ENCODE measurements around the gene PAPPA2.

PAPPA2 gene

GRCh38 chr1:176603696-176604095 is 140.7 kb downstream of the PAPPA2 start:
- Histone ChIP-seq H3K36me3 (ENCODE audit: control insufficient read depth, insufficient read depth, low read length) (no peaks in the 10 kb centered on the region), H3K4me3 (replicated peaks; ENCODE audit: low read depth, low read length) (no peak overlapping the region), H3K27me3 (replicated peaks; ENCODE audit: control insufficient read depth, insufficient read depth, low read length) (no peaks in the 10 kb centered on the region)
- DNase-seq (ENCODE audit: extremely low read depth, insufficient read length) = no peak
- TF ChIP-seq CTCF (IDR thresholded peaks at IDR 0.05; ENCODE audit: insufficient read depth, low read length, poor library complexity, severe bottlenecking) = no peak

GRCh38 chr1:176604461-176604860 is 141.5 kb downstream of the PAPPA2 start:
- Histone ChIP-seq H3K4me3 (replicated peaks; ENCODE audit: low read depth, low read length) (no peak overlapping the region), H3K36me3 (ENCODE audit: control insufficient read depth, insufficient read depth, low read length) (no peaks in the 10 kb centered on the region), H3K27me3 (replicated peaks; ENCODE audit: control insufficient read depth, insufficient read depth, low read length) (no peaks in the 10 kb centered on the region)
- no peak for DNase-seq (ENCODE audit: extremely low read depth, insufficient read length)
- no peak for TF ChIP-seq CTCF (IDR thresholded peaks at IDR 0.05; ENCODE audit: insufficient read depth, low read length, poor library complexity, severe bottlenecking)

GRCh38 chr1:176605176-176605575 is 142.2 kb downstream of the PAPPA2 start:
- no peak overlapping the region for H3K4me3 ChIP-seq (replicated peaks; ENCODE audit: low read depth, low read length)
- DNase-seq (ENCODE audit: extremely low read depth, insufficient read length) = no peak
- H3K27me3 ChIP-seq (replicated peaks; ENCODE audit: control insufficient read depth, insufficient read depth, low read length) = no peaks in the 10 kb centered on the region
- no peak for TF ChIP-seq CTCF (IDR thresholded peaks at IDR 0.05; ENCODE audit: insufficient read depth, low read length, poor library complexity, severe bottlenecking)
- H3K36me3 ChIP-seq (ENCODE audit: control insufficient read depth, insufficient read depth, low read length) = no peaks in the 10 kb centered on the region

GRCh38 chr1:176609556-176610408 is 146.8 kb downstream of the PAPPA2 start:
- H3K36me3 ChIP-seq (ENCODE audit: control insufficient read depth, insufficient read depth, low read length) = no peaks in the 10 kb centered on the region
- no peak for DNase-seq (ENCODE audit: extremely low read depth, insufficient read length)
- TF ChIP-seq CTCF (IDR thresholded peaks at IDR 0.05; ENCODE audit: insufficient read depth, low read length, poor library complexity, severe bottlenecking) = no peak
- no peak overlapping the region for H3K4me3 ChIP-seq (replicated peaks; ENCODE audit: low read depth, low read length)
- H3K27me3 ChIP-seq (replicated peaks; ENCODE audit: control insufficient read depth, insufficient read depth, low read length) = no peaks in the 10 kb centered on the region

GRCh38 chr1:176612791-176613190 is 149.8 kb downstream of the PAPPA2 start:
- Histone ChIP-seq H3K27me3 (replicated peaks; ENCODE audit: control insufficient read depth, insufficient read depth, low read length) (no peaks in the 10 kb centered on the region), H3K36me3 (ENCODE audit: control insufficient read depth, insufficient read depth, low read length) (no peaks in the 10 kb centered on the region), H3K4me3 (replicated peaks; ENCODE audit: low read depth, low read length) (no peak overlapping the region)
- DNase-seq (ENCODE audit: extremely low read depth, insufficient read length) = no peak
- TF ChIP-seq CTCF (IDR thresholded peaks at IDR 0.05; ENCODE audit: insufficient read depth, low read length, poor library complexity, severe bottlenecking) = no peak

Measured in GM06990 (cell line).